WI38 (cell line): Measurements from ENCODE around the gene KLHL42.

Experiments used
- H3K4me3 ChIP-seq: 2 replicates; pipeline ENCODE4 v1.5.1; 2011; ENCODE audit warnings: low read depth, mild to moderate bottlenecking, control low read depth, low read length
- TF ChIP-seq, protein P1 (sequence below): IDR thresholded peaks from 2 replicates; pipeline ENCODE4 v1.5.1; 2012; ENCODE audit warnings: low read depth, mild to moderate bottlenecking, control low read depth, low read length

Gene KLHL42

DNA sequence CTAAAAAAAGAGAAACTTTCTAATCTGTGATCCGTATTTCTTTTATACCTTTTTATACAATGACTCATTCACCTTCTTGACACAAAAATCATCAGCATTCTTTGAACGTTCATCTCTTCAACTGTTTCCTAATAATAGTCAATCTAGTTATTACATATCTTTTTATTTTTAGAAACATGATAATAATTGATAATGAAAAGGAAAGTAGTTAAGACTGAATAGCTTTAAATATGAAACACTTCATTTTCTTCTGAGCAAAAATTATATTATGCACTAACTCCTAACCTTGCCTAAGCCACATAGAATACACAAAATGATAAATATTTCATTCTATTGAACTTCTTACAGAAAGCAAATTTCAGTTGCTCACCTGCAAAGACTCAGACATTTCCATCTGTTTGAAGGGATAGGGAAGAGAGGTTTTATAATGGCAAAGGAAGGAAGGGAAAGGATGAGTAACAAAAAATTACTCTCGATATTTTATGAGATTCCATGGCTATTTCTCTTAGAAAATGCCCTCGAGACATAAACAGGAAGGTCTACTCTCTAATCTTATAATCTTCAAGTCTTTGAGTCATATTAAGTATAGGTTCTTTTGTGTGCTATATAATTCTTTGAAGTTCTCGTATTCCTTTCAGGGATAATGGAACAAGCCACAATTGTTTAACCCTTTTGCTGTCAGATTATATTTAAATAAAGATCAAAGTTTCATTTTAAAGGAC, 7.5 kb upstream of the KLHL42 start:
- H3K4me3 ChIP-seq, result no peak overlapping the region
- TF ChIP-seq, protein P1, sequence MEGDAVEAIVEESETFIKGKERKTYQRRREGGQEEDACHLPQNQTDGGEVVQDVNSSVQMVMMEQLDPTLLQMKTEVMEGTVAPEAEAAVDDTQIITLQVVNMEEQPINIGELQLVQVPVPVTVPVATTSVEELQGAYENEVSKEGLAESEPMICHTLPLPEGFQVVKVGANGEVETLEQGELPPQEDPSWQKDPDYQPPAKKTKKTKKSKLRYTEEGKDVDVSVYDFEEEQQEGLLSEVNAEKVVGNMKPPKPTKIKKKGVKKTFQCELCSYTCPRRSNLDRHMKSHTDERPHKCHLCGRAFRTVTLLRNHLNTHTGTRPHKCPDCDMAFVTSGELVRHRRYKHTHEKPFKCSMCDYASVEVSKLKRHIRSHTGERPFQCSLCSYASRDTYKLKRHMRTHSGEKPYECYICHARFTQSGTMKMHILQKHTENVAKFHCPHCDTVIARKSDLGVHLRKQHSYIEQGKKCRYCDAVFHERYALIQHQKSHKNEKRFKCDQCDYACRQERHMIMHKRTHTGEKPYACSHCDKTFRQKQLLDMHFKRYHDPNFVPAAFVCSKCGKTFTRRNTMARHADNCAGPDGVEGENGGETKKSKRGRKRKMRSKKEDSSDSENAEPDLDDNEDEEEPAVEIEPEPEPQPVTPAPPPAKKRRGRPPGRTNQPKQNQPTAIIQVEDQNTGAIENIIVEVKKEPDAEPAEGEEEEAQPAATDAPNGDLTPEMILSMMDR, result no peak

DNA sequence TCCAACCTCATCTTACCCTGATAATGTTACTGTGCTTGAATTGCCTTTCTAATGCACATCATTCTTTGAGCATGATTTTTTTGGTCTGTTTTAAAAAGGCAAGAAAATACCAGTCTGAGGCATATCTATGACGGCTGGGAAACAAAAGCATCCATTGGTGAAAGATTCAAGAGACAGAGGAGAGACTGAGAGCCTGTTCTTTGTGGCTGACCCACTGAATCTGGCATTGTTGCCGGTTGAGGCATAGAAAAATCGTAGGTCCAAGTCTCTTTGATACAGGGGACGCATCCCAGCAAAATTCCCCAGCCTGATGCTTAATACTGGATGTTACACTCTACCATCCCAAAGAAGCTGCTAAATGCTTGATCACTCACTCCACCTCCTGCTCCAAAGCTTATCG, 2.9 kb upstream of the KLHL42 start:
- no peak overlapping the region for H3K4me3 ChIP-seq
- TF ChIP-seq, protein P1, result no peak

DNA sequence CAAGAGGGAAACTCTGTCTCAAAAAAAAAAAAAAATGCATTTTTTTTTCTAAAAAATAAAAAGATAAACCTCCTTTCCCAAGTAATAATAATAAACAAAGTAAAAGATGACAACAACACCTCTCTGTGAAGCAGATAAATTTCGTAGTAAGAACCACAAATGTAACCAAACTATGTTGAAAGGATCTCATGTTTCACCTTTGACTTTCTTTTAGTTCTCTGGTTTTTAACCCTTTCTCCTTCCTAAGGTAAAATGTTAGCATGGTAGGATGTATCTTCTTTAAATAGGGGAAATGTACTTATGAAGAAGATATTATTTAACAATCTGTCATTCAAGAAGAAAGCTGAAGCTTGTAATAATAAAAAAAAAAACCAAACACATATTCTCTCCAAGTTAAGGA, 1.8 kb upstream of the KLHL42 start:
- TF ChIP-seq, protein P1, result no peak
- H3K4me3 ChIP-seq, result no peak overlapping the region

DNA sequence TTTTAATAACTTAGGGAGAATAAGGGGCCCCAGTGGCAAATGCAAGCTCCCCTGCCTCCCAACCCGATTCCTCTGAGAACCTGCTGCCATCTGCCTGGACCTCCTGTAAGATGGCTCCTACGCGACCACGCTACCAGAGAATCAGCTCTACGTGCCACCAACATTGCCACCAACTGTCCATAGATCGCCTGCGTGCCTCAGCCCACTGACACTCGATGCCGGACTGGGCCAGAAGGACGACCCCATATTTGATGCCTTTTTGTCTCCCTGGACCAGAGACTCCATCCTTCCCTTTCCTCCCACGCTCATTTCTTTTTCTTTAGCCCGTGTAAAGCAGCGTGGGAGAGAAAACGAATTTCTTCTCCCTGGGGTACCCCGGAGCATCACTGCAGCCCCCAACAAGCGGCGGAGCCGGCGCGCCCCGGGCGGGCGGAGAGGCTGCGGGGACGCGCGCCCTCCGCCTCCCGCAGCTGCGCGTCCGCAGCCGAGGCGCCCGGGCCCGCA, 565 bp upstream of the KLHL42 start:
- TF ChIP-seq, protein P1, result no peak

DNA sequence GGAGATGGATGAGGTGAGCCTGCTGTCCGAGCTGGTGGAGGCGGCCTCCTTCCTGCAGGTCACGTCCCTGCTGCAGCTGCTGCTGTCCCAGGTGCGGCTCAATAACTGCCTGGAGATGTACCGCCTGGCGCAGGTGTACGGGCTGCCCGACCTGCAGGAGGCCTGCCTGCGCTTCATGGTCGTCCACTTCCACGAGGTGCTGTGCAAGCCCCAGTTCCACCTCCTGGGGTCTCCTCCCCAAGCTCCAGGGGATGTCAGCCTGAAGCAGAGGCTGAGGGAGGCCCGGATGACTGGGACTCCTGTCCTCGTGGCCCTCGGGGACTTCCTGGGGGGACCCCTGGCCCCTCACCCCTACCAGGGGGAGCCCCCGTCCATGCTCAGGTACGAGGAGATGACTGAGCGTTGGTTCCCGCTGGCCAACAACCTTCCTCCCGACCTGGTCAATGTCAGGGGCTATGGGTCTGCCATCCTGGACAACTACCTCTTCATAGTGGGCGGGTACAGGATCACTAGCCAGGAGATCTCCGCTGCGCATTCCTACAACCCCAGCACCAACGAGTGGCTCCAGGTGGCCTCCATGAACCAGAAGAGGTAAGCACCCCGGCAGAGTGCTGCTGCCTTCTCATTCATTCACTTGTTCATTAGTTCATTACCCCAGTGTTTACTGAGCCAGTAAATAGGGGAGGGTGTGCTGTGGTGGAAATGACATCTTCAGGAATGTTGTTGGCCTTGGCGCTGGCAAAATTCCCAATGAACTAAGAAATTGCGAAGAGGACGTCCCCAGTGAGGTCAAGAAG, 777 bp downstream of the KLHL42 start:
- H3K4me3 ChIP-seq, result peak overlapping the region; percentile 85
- TF ChIP-seq, protein P1, result no peak

More for the DNA sequence above, 565 bp upstream of the KLHL42 start:
- H3K4me3 ChIP-seq, result peak overlapping the region; percentile 85

DNA sequence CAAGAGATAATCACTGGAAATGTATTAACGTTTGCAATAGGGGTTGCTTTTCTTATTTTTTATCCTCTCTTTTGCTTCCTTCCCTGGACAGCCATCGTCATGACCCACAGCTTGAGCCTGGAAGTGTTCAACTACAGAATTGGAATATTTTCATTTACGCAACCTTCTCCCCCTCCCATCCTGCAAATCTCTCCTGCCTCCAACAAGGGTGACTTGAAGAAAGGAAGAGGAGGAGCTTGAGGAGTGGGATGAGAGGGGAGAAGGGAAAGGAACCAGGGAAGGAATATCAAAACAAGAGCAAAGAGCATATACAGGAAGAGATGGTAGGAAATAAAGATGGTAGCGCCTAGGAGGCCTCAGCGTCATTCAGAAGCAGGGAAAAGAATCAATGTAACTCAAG, 1.6 kb downstream of the KLHL42 start:
- peak overlapping the region; percentile 85 for H3K4me3 ChIP-seq
- TF ChIP-seq, protein P1, result no peak

DNA sequence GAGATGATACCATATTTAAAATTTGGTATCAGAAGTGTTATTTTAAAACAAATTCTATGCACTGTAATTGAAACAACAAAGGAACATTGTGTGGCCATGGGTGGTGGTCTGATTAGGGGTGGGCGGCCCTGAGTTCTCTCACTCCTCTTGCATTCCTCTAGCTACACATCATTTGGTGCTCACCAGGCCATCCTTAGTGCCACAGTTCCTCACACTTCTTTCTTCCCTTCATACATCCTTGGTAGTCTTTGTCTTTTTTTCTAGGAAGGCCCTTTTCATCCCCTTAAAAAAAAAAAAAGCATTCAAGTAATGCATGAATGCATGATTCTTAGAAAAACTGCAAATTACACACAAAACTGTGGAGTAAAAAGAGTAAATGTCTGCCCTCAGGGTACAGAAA, 2.4 kb downstream of the KLHL42 start:
- peak overlapping the region; percentile 85; the same call in 1 of the 2 replicates for H3K4me3 ChIP-seq
- TF ChIP-seq, protein P1, result no peak
